Liver (tissue), 9 donors: ENCODE data around the gene ATP6V1A. TPM values are rescaled to one million over a fixed set of nuclear protein-coding genes. Genes with fewer than 3 reads are reported as not detected.

ENCODE experiments used
- DNase-seq: peaks from one replicate; pipeline ENCODE4 v3.0.0-alpha.2; 2017; ENCODE audit warnings: low spot score
- H3K27ac ChIP-seq, 2 donors: one replicate each; pipeline ENCODE4 v1.7.0; 2013; ENCODE audit warnings: inconsistent platforms in 2 of 2, low read length in 2 of 2, control low read depth in 1 of 2, low read depth in 1 of 2, mild to moderate bottlenecking in 1 of 2
- H3K27me3 ChIP-seq, 4 donors: one replicate each; pipeline versions ENCODE4 v1.6.1 to v1.7.0; 2013; ENCODE audit warnings: low read length in 3 of 4, inconsistent platforms in 1 of 4, mild to moderate bottlenecking in 1 of 4, moderate library complexity in 1 of 4; ENCODE audit not compliant: control insufficient read depth in 4 of 4, insufficient read depth in 4 of 4
- H3K36me3 ChIP-seq, 4 donors: one replicate each; pipeline versions ENCODE4 v1.6.1 to v1.7.0; 2013; ENCODE audit warnings: low read length in 3 of 4, mild to moderate bottlenecking in 3 of 4, low read depth in 1 of 4, moderate library complexity in 1 of 4; ENCODE audit not compliant: control insufficient read depth in 4 of 4, insufficient read depth in 3 of 4
- H3K4me1 ChIP-seq, 4 donors: one replicate each; pipeline versions ENCODE4 v1.6.1 to v1.7.0; 2013; ENCODE audit warnings: low read length in 3 of 4, mild to moderate bottlenecking in 3 of 4, moderate library complexity in 1 of 4; ENCODE audit not compliant: control insufficient read depth in 4 of 4, insufficient read depth in 4 of 4
- H3K4me3 ChIP-seq, 3 donors: one replicate each; pipeline versions ENCODE4 v1.6.1 to v1.7.0; 2013; ENCODE audit warnings: low read length in 3 of 3, control low read depth in 1 of 3, low read depth in 1 of 3, mild to moderate bottlenecking in 1 of 3
- H3K9ac ChIP-seq, 2 donors: one replicate each; pipeline ENCODE4 v1.7.0; 2013; ENCODE audit warnings: low read length in 2 of 2, mild to moderate bottlenecking in 2 of 2, moderate library complexity in 2 of 2, control low read depth in 1 of 2, low read depth in 1 of 2
- H3K9me3 ChIP-seq, 4 donors: one replicate each; pipeline versions ENCODE4 v1.6.1 to v1.7.0; 2013; ENCODE audit warnings: low read length in 3 of 4; ENCODE audit not compliant: control insufficient read depth in 4 of 4
- FOXA1 ChIP-seq: IDR thresholded peaks from 2 replicates; pipeline ENCODE4 v1.6.1; 2016; ENCODE audit warnings: antibody characterized with exemption
- FOXA2 ChIP-seq: IDR thresholded peaks from 2 replicates; pipeline ENCODE4 v1.6.1; 2016; ENCODE audit warnings: antibody characterized with exemption
- HNF4A ChIP-seq, 2 donors: conservative IDR thresholded peaks; 2 replicates each; pipeline ENCODE4 v1.6.1; 2016; ENCODE audit warnings: antibody characterized with exemption in 2 of 2, mild to moderate bottlenecking in 2 of 2
- HNF4G ChIP-seq: IDR thresholded peaks from 2 replicates; pipeline ENCODE4 v1.6.1; 2016; ENCODE audit warnings: antibody characterized with exemption
- JUND ChIP-seq, 2 donors: IDR thresholded peaks; 2 replicates each; pipeline ENCODE4 v1.6.1; 2016; ENCODE audit warnings: antibody characterized with exemption in 2 of 2
- NR2F2 ChIP-seq: IDR thresholded peaks from 2 replicates; pipeline ENCODE4 v1.6.1; 2016; ENCODE audit warnings: antibody characterized with exemption
- RAD21 ChIP-seq, 2 donors: IDR thresholded peaks; 2 replicates each; pipeline ENCODE4 v1.6.1; 2016; ENCODE audit warnings: antibody characterized with exemption in 2 of 2, mild to moderate bottlenecking in 2 of 2
- RXRA ChIP-seq, 2 donors: IDR thresholded peaks; 2 replicates each; pipeline ENCODE4 v1.6.1; 2017 to 2018; ENCODE audit warnings: antibody characterized with exemption in 2 of 2, mild to moderate bottlenecking in 1 of 2
- TAF1 ChIP-seq: conservative IDR thresholded peaks from 2 replicates; pipeline ENCODE4 v1.6.1; 2016; ENCODE audit warnings: antibody characterized with exemption, mild to moderate bottlenecking
- YY1 ChIP-seq: IDR thresholded peaks from 2 replicates; pipeline ENCODE4 v1.6.1; 2016; ENCODE audit warnings: antibody characterized with exemption, mild to moderate bottlenecking
- WGBS: extraction: QIAGEN DNeasy Blood & Tissue Kit; methylation state at CpG from one replicate; pipeline ENCODE4 v1.1.7; 2013; 5-methylcytosine and 5-hydroxymethylcytosine counted together
- polyA plus RNA-seq, 2 donors: library from polyadenylated mRNA; stranded (reverse) in 1 of 2; unstranded in 1 of 2; fragments of 200-250 nt in 1 of 2; fragments of >200 nt in 1 of 2; fragmentation: Nextera tagmentation in 1 of 2; extraction: Ambion mirVana in 1 of 2; gene quantifications; one replicate each; pipeline versions ENCODE4 v1.2.1 to v1.2.3, GENCODE V29; 2013 to 2015
- total RNA-seq, 2 donors: library from RNA; depleted of rRNA; stranded (reverse); fragments of >200 nt; gene quantifications; one replicate each; pipeline ENCODE4 v1.2.3, GENCODE V29; 2014
- TF ChIP-seq, protein P1 (sequence below): fragments of 150-350 bp; IDR thresholded peaks from 2 replicates; pipeline ENCODE4 v1.5.1; 2017; ENCODE audit warnings: improper control_type of control experiment, low read depth, low read length; ENCODE audit not compliant: missing input control
- TF ChIP-seq, protein P2 (sequence below): IDR thresholded peaks from 2 replicates; pipeline ENCODE4 v1.6.1; 2016; ENCODE audit warnings: antibody characterized with exemption, mild to moderate bottlenecking
- TF ChIP-seq, protein P3 (sequence below): IDR thresholded peaks from 2 replicates; pipeline ENCODE4 v1.6.1; 2016; ENCODE audit warnings: antibody characterized with exemption
- TF ChIP-seq, protein P4 (sequence below): IDR thresholded peaks from 2 replicates; pipeline ENCODE4 v1.6.1; 2016; ENCODE audit warnings: antibody characterized with exemption
- TF ChIP-seq, protein P5 (sequence below): IDR thresholded peaks from 2 replicates; pipeline ENCODE4 v1.6.1; 2016; ENCODE audit warnings: antibody characterized with exemption
- donor health status: healthy.
- donor health status: healthy.
- donor health status: healthy.
- donor health status: healthy.
- donor health status: healthy.

ATP6V1A gene
- total and polyA plus RNA-seq, 4 donors = 15.2 to 53.2 (median 42.7) TPM

DNA sequence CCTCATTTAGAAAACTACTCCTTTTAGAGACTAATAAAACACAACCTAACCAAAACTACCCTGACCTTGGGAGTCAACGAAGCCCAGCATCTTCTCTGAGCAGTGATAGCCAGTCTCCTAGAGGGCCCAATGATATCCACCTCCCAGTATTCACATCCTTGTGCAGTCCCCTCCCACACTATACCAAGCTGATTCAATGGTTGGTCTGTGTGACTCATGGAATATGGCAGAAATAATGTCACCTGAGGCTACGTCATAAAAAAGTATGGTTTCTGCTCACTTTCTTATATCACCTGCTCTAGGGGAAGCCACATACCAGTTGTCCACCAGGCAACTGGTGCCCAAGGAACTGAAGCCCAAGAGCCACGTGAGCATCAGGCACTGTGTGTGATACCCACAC lies 29.0 kb upstream of the ATP6V1A start (continued):
- TF ChIP-seq, protein P1, sequence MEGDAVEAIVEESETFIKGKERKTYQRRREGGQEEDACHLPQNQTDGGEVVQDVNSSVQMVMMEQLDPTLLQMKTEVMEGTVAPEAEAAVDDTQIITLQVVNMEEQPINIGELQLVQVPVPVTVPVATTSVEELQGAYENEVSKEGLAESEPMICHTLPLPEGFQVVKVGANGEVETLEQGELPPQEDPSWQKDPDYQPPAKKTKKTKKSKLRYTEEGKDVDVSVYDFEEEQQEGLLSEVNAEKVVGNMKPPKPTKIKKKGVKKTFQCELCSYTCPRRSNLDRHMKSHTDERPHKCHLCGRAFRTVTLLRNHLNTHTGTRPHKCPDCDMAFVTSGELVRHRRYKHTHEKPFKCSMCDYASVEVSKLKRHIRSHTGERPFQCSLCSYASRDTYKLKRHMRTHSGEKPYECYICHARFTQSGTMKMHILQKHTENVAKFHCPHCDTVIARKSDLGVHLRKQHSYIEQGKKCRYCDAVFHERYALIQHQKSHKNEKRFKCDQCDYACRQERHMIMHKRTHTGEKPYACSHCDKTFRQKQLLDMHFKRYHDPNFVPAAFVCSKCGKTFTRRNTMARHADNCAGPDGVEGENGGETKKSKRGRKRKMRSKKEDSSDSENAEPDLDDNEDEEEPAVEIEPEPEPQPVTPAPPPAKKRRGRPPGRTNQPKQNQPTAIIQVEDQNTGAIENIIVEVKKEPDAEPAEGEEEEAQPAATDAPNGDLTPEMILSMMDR = no peak

DNA sequence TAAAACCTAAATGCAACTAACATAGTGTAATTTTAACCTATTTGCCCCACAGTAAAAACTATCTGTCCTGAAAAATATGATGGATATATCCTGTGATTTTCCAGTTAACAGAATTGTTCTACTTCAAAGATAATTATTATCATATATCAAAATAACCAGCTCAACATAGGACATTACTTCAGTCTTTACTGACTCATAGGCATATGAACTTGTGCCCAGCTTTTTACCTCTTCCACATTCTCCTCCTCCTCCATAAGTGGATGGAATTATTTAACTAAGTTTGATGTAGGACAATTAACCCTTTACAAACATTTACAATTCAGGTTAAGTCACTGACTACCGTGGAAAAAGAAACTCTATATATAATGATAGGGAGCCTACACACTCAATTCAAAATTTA lies 27.5 kb upstream of the ATP6V1A start:
- no peak for TF ChIP-seq YY1
- TF ChIP-seq FOXA2 = no peak
- no peak for TF ChIP-seq JUND (IDR thresholded peaks at IDR 0.05)
- TF ChIP-seq, protein P2, sequence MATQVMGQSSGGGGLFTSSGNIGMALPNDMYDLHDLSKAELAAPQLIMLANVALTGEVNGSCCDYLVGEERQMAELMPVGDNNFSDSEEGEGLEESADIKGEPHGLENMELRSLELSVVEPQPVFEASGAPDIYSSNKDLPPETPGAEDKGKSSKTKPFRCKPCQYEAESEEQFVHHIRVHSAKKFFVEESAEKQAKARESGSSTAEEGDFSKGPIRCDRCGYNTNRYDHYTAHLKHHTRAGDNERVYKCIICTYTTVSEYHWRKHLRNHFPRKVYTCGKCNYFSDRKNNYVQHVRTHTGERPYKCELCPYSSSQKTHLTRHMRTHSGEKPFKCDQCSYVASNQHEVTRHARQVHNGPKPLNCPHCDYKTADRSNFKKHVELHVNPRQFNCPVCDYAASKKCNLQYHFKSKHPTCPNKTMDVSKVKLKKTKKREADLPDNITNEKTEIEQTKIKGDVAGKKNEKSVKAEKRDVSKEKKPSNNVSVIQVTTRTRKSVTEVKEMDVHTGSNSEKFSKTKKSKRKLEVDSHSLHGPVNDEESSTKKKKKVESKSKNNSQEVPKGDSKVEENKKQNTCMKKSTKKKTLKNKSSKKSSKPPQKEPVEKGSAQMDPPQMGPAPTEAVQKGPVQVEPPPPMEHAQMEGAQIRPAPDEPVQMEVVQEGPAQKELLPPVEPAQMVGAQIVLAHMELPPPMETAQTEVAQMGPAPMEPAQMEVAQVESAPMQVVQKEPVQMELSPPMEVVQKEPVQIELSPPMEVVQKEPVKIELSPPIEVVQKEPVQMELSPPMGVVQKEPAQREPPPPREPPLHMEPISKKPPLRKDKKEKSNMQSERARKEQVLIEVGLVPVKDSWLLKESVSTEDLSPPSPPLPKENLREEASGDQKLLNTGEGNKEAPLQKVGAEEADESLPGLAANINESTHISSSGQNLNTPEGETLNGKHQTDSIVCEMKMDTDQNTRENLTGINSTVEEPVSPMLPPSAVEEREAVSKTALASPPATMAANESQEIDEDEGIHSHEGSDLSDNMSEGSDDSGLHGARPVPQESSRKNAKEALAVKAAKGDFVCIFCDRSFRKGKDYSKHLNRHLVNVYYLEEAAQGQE = no peak
- TF ChIP-seq NR2F2 = no peak
- TF ChIP-seq HNF4G = no peak
- no peak for TF ChIP-seq RXRA (IDR thresholded peaks at IDR 0.05)
- TF ChIP-seq, protein P3, sequence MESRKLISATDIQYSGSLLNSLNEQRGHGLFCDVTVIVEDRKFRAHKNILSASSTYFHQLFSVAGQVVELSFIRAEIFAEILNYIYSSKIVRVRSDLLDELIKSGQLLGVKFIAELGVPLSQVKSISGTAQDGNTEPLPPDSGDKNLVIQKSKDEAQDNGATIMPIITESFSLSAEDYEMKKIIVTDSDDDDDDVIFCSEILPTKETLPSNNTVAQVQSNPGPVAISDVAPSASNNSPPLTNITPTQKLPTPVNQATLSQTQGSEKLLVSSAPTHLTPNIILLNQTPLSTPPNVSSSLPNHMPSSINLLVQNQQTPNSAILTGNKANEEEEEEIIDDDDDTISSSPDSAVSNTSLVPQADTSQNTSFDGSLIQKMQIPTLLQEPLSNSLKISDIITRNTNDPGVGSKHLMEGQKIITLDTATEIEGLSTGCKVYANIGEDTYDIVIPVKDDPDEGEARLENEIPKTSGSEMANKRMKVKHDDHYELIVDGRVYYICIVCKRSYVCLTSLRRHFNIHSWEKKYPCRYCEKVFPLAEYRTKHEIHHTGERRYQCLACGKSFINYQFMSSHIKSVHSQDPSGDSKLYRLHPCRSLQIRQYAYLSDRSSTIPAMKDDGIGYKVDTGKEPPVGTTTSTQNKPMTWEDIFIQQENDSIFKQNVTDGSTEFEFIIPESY = no peak
- no peak for TF ChIP-seq RAD21 (IDR thresholded peaks at IDR 0.05)
- TF ChIP-seq, protein P4, sequence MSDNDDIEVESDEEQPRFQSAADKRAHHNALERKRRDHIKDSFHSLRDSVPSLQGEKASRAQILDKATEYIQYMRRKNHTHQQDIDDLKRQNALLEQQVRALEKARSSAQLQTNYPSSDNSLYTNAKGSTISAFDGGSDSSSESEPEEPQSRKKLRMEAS = no peak
- no peak for TF ChIP-seq HNF4A (conservative IDR thresholded peaks at IDR 0.05)
- TF ChIP-seq FOXA1 = no peak
- no peak for TF ChIP-seq TAF1
- TF ChIP-seq, protein P5, sequence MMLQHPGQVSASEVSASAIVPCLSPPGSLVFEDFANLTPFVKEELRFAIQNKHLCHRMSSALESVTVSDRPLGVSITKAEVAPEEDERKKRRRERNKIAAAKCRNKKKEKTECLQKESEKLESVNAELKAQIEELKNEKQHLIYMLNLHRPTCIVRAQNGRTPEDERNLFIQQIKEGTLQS = no peak
- peaks cover 1 to 21% (median 15%) of the 10 kb centered on the region in 4 donors for H3K36me3 ChIP-seq
- no peak overlapping the region for H3K9ac ChIP-seq

More for the DNA sequence above, 27.5 kb upstream of the ATP6V1A start:
- Histone ChIP-seq H3K27ac (no peak overlapping the region), H3K4me1 (peaks cover 0 to 1% (median 0%) of the 10 kb centered on the region in 4 donors), H3K4me3 (no peak overlapping the region), H3K9me3 (no peaks in the 10 kb centered on the region), H3K27me3 (no peaks in the 10 kb centered on the region)
- WGBS = 97% methylated on average over 1 of the region's 1 CpG
- DNase-seq = no peak
